Progenitor cell of endocrine pancreas (in vitro differentiated cells): ENCODE data around the gene DEXI. TPM values are rescaled to one million over a fixed set of nuclear protein-coding genes. Genes with fewer than 3 reads are reported as not detected.
A peak's percentile ranks its signal among the peaks of the same experiment; 100 is the strongest.

Source experiments
- DNase-seq: peaks from one replicate; pipeline ENCODE4 v3.0.0; 2021; ENCODE audit warnings: low spot score; ENCODE audit not compliant: unreplicated experiment
- H3K27ac Mint-ChIP-seq: 2 replicates; pipeline ENCODE4 v1.8.0; 2021; ENCODE audit warnings: mild to moderate bottlenecking, moderate library complexity, mixed read lengths
- H3K27me3 Mint-ChIP-seq: 2 replicates; pipeline ENCODE4 v1.8.0; 2021; ENCODE audit warnings: mixed read lengths
- H3K36me3 Mint-ChIP-seq: 2 replicates; pipeline ENCODE4 v1.8.0; 2022; ENCODE audit warnings: mixed read lengths; ENCODE audit not compliant: insufficient read depth
- H3K4me1 Mint-ChIP-seq: 2 replicates; pipeline ENCODE4 v1.8.0; 2021; ENCODE audit warnings: low read depth, mixed read lengths
- H3K4me3 Mint-ChIP-seq: 2 replicates; pipeline ENCODE4 v1.8.0; 2021; ENCODE audit warnings: low read depth, mild to moderate bottlenecking, moderate library complexity, mixed read lengths
- H3K9me3 Mint-ChIP-seq: 2 replicates; pipeline ENCODE4 v1.8.0; 2021; ENCODE audit warnings: low read depth, mixed read lengths
- total RNA-seq: library from RNA; stranded (reverse); gene quantifications from 2 replicates; pipeline ENCODE4 v1.2.1, GENCODE V29; 2021
- TF ChIP-seq, protein P1 (sequence below): fragments of 200-600 bp; sonication (generic); IDR thresholded peaks from one replicate; pipeline ENCODE4 v1.5.0; 2021; ENCODE audit warnings: antibody characterized with exemption, mild to moderate bottlenecking; ENCODE audit not compliant: unreplicated experiment

The DEXI gene
- total RNA-seq, 1 donor from 2014 or later: 31.2 TPM

DNA sequence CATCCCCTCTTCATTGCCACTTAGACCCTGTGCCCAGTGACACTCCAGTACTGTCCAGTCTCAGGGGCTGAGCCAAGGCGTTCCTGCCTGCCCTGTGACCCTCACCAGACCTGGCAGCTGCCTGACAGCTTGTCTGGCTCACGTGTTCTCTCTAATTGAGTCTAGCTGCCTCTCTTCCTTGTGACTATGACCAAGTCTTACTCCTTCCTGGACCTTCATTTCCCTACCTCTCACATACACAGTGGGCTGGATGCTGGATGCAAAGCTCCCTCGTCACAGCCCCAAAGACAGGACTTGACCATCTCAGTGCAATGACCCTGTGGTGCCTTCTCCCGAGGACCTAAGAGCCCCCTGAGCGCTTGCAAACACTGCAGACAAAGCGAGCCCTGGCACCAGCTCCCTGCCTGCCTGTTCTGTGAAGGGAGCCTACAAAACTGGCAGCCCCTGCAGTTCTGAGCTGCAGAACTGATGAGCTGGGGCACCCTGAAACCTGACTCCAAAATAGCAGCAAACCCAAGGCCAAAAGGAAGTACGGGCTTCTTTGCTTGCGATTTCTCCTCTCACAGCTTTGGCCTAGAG is 1.7 kb downstream of the DEXI start:
- Mint-ChIP-seq H3K27me3 (no peaks in the 10 kb centered on the region), H3K9me3 (no peaks in the 10 kb centered on the region), H3K4me1 (peaks cover 28% of the 10 kb centered on the region), H3K4me3 (peak overlapping the region; percentile 84), H3K27ac (no peak overlapping the region), H3K36me3 (peaks cover 2% of the 10 kb centered on the region)
- TF ChIP-seq, protein P1, sequence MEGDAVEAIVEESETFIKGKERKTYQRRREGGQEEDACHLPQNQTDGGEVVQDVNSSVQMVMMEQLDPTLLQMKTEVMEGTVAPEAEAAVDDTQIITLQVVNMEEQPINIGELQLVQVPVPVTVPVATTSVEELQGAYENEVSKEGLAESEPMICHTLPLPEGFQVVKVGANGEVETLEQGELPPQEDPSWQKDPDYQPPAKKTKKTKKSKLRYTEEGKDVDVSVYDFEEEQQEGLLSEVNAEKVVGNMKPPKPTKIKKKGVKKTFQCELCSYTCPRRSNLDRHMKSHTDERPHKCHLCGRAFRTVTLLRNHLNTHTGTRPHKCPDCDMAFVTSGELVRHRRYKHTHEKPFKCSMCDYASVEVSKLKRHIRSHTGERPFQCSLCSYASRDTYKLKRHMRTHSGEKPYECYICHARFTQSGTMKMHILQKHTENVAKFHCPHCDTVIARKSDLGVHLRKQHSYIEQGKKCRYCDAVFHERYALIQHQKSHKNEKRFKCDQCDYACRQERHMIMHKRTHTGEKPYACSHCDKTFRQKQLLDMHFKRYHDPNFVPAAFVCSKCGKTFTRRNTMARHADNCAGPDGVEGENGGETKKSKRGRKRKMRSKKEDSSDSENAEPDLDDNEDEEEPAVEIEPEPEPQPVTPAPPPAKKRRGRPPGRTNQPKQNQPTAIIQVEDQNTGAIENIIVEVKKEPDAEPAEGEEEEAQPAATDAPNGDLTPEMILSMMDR: no peak
- no peak for DNase-seq

DNA sequence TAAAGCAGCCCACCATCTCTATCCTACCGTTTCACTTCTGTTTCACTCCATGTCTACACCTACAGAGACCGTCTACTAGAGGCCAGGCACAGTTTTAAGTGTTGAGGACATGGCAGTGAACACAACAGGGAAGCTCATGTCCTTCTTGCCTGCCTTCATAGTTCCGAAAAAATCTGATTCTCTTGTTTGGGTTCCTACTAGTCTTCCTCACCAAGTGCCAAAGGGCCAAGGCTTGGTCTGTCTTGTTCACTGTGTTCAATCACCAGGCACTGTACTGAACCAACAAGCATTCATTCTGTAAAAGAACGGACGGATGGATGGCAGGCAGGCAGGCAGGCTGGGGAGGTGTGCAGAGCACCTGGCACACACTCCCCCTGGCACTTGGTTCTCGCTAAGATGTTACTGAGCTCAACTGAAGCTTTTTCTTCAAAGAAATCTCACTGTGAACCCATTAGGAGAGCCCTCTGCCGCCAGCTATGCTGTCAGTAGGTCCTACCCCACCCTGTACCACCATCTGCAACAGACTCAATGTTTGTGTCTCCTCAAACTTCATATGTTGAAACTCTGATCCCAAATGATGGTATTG is 2.5 kb downstream of the DEXI start:
- TF ChIP-seq, protein P1: no peak
- DNase-seq: no peak
- no peak overlapping the region for H3K27ac Mint-ChIP-seq
- peaks cover 2% of the 10 kb centered on the region for H3K36me3 Mint-ChIP-seq
- H3K4me3 Mint-ChIP-seq: no peak overlapping the region
- peaks cover 24% of the 10 kb centered on the region for H3K4me1 Mint-ChIP-seq
- no peaks in the 10 kb centered on the region for H3K9me3 Mint-ChIP-seq
- no peaks in the 10 kb centered on the region for H3K27me3 Mint-ChIP-seq

DNA sequence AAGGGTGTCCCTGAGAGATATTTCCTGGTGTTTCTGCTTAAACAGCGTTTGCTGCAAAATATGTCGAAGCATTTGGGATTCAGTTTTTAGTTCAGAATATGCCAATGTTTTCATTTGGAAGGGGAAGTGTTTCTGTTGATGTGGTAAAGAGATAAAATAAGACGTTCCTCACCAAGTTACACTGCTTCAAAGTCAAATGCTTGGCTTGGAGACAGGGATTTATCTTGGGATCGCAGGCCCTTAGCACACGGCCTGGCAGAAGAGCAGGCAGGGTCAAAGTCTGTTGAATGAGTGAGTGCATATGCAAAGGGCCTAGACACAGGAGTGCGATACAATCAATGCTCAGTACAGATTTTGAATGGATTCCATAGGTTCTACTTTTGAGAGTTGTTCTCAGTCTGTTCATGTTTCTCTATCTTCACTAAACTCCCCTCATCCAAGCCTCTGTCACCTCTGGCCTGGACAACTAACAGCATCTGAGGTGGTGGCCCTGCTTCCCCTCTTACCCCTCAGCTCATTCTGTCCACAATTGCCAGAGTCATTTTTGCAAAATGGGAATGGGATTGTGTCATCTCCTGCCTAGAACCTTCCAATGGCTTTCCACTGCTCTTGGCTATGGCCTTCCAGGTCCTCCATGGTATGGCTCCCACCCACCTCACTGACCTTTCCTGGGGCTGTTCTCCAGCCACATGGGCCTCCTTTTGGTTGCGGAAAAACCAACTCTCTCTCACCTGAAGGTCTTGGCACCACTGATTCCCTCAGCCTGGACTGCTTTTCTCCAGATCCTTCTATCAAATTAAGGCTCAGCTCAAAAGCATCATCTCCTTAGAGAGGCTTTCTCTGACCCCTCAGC is 3.2 kb downstream of the DEXI start:
- Mint-ChIP-seq H3K4me3 (no peak overlapping the region), H3K27ac (no peak overlapping the region), H3K36me3 (peaks cover 2% of the 10 kb centered on the region), H3K27me3 (no peaks in the 10 kb centered on the region), H3K4me1 (peaks cover 24% of the 10 kb centered on the region), H3K9me3 (no peaks in the 10 kb centered on the region)
- TF ChIP-seq, protein P1: no peak
- no peak for DNase-seq

DNA sequence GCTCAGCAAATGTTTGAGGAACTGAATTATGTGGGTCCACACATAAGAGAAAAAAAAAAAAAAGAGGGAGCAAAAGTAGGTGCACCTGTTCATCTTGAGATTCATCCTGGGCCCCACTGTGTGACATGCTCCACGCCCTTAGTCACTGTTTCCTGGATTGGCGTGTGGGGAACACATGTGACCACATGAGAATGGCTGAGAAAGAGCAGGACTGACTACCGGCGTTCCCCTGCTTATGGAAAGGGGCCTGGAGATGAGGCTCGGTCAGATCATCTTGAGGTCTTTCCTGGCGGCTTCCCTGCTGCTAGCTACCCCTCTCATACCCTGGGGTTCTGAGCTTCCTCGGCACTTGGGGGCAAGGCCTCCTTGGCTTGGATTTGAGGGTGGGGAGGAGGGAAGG is 3.9 kb downstream of the DEXI start:
- H3K36me3 Mint-ChIP-seq: peaks cover 4% of the 10 kb centered on the region
- H3K27ac Mint-ChIP-seq: no peak overlapping the region
- peaks cover 24% of the 10 kb centered on the region for H3K4me1 Mint-ChIP-seq

More for the DNA sequence above, 3.9 kb downstream of the DEXI start:
- H3K27me3 Mint-ChIP-seq: no peaks in the 10 kb centered on the region
- TF ChIP-seq, protein P1: no peak
- DNase-seq: no peak
- H3K4me3 Mint-ChIP-seq: no peak overlapping the region
- H3K9me3 Mint-ChIP-seq: no peaks in the 10 kb centered on the region
